Adipose tissue (tissue), 3 donors: ENCODE results near the gene ELMO1. TPM values are rescaled to one million over a fixed set of nuclear protein-coding genes. Genes with fewer than 3 reads are reported as not detected.

Experiments used
- H3K27ac ChIP-seq: one replicate; pipeline ENCODE4 v1.5.1; 2013; ENCODE audit warnings: low read depth, low read length
- WGBS, 3 donors: extraction: QIAGEN DNeasy Blood & Tissue Kit; methylation state at CpG; one replicate each; pipeline ENCODE4 v1.1.7; 2013; 5-methylcytosine and 5-hydroxymethylcytosine counted together
- polyA plus RNA-seq, 3 donors: library from polyadenylated mRNA; stranded (reverse); fragments of 200-250 nt; gene quantifications; one replicate each; pipeline ENCODE4 v1.2.3, GENCODE V29; 2013
- donor health status: healthy with polysubstance abuse.
- donor health status: Bipolar disorder and iron deficiency.
- donor health status: healthy.

ELMO1 gene
- polyA plus RNA-seq, 3 donors, result 3.4 to 22.4 (median 13.9) TPM

DNA sequence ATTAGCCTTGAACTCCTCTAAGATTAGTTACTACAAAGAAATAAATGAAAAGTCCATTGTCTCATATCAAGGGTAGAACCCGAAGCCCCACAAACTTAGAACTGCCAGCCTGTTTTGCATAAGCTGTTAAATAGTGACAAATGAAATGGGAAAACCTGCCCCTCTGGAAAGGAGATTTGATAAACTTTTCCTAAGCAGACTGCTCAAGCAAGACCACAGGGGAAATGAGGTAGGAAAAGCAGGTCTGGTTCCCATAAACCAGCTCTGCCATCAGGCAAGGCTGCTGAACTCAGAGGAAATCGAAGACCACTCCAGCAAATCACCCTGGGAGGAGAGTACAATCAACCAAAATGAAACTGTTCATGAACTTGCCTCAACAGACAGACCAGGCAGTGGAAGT lies 542.8 kb downstream of the ELMO1 start:
- no peak overlapping the region for H3K27ac ChIP-seq
- 62 to 90% (median 85%) methylated on average over 2 of the region's 2 CpGs for WGBS, 3 donors

DNA sequence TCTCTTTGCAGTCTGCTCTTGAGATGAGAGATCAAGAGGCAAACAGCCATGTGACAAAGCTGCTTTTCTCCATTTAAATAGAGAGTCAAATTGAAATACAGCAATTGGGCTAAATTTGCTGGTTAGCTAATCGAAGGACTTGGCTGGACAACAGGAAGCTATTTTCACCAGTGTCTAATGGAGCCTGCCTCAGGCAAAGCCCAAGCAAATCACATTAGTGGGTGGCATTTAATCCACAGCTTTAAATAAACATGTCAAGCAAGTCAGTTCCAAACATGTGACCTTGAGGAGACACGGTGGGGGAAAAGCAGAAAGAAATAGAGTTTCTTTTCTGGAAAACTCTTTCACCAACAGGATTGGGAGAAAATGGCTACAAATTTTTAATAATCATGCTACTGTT lies 543.9 kb downstream of the ELMO1 start:
- WGBS, 3 donors, result 23 to 72% (median 68%) methylated on average over 2 of the region's 2 CpGs
- H3K27ac ChIP-seq, result no peak overlapping the region

DNA sequence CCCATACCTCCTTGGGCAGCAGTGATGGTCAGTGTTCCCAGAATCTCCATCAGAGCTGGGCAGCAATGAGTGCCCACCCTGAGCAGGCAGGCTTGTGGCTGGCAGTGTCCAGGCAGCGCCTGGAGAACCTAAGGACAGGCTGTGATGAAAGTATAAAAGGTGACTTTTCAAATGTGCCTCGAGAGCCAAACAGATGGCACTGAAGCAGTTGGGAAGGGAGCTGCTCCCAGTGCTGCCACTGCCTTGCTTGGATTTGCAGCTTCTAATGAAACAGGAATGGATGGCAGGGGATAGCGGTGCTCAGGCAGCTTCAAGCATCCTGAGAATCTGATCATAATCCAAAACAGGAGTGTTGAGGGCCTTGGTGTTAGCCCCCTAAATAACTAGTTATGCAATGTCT lies 544.6 kb downstream of the ELMO1 start:
- no peak overlapping the region for H3K27ac ChIP-seq
- 83 to 97% (median 95%) methylated on average over 3 of the region's 3 CpGs for WGBS, 3 donors

DNA sequence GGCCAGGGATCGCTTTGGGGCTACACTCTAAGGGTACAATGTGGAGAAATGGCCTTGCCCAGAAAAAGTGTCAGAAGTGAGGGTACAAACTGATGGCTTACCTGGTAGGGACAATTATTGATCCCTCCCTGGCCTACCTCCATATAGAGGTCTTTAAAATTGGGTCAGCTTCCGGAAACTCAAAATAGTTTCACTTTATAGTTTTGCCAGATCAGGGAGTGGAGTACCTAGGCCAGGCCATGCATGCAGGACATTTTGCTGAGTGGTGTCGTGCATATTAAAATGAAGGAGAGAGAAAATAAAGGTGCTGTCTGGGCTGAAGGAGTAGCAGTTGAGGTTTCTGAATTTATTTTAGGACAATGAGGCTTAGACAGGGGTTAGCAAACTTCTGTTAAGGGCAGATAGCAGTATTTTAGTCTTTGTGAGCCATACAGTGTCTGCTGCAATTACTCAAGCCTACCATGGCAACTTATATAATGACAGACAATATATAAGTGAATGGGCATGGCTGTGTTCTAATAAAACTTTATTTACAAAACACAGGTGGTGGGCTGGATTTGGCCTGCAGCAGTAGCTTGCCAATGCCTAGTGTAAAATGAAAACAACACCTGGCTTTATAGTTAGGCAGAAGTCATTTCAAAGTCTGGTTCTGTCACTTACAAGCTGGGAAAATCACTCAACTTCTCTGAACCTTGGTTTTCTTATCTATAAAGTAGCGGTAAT lies 547.5 kb downstream of the ELMO1 start:
- WGBS, 3 donors, result 89 to 98% (median 97%) methylated on average over 4 of the region's 4 CpGs
- no peak overlapping the region for H3K27ac ChIP-seq

- H3K27ac ChIP-seq, result no peak overlapping the region
- 69 to 94% (median 89%) methylated on average over 5 of the region's 5 CpGs for WGBS, 3 donors
These were observed 550.5 kb downstream of the ELMO1 start for GRCh38 chr7:36898186-36898585.

GRCh38 chr7:36896956-36897590 lies 551.6 kb downstream of the ELMO1 start:
- 67 to 81% (median 80%) methylated on average over 4 of the region's 4 CpGs for WGBS, 3 donors
- no peak overlapping the region for H3K27ac ChIP-seq

DNA sequence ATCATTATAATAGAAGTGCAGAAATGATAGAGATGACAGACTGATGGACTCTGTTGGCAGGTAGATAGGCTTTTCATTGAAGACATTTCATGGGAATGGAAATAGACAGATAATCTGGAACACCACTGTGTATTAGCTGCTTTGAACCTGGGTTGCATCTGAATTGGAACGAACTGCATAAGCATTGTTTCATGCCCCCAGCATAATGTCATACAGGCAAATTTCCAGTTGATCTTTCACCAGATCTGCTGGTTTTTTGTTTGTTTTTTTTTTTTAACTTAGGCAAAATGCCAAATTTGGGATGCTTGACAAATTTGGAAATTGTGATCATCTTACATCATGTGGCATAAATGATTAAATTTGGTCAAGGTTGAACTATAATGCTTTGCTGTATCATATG lies 552.2 kb downstream of the ELMO1 start:
- 59 to 65% (median 60%) methylated on average over 1 of the region's 1 CpG for WGBS, 3 donors

DNA sequence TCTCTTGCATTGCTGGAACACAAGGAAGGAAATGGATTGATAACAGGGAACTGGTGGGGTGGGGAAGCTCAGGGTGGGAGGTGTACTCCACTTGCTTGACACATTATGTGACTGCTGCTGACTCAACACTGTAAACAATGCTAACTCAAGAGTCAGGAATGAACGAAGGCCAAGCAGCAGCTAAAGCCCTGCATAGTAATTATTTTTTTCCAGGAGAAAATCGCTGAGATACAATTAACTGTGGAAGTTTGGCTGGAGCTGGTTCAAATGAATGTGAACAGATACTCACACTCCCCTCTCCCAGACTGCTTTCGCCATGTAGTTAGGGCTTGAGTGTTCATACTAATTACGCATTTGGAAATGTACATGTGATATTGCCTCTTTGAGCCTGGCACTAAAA lies 553.5 kb downstream of the ELMO1 start:
- whole genome bisulfite sequencing, 3 donors, result 68 to 83% (median 81%) methylated on average over 4 of the region's 4 CpGs
- H3K27ac ChIP-seq, result no peak overlapping the region

More for the DNA sequence above, 552.2 kb downstream of the ELMO1 start:
- H3K27ac ChIP-seq, result no peak overlapping the region

- WGBS, 3 donors, result 69 to 87% (median 76%) methylated on average over 1 of the region's 1 CpG
- no peak overlapping the region for H3K27ac ChIP-seq
These were observed 554.5 kb downstream of the ELMO1 start for GRCh38 chr7:36894190-36894589.

DNA sequence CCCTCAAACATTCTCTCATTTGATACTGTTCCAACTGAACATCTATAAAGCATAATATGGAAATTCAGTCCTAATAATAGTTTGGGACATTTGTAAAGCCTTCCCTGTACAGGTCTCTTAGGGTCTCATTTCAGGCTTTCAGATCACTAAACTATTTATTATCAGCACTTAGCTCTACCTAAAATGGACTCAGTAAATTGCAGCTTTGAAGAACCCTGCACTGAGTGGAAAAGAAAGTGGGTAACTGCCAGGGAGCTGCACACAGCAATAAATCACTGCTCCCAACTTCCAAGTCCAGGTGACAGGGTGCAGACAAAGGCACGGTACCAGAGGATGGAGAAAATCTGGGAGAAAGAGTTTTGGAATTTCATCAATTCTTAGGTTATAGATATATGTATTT lies 559.5 kb downstream of the ELMO1 start:
- H3K27ac ChIP-seq, result no peak overlapping the region
- 79 to 89% (median 81%) methylated on average over 1 of the region's 1 CpG for WGBS, 3 donors

DNA sequence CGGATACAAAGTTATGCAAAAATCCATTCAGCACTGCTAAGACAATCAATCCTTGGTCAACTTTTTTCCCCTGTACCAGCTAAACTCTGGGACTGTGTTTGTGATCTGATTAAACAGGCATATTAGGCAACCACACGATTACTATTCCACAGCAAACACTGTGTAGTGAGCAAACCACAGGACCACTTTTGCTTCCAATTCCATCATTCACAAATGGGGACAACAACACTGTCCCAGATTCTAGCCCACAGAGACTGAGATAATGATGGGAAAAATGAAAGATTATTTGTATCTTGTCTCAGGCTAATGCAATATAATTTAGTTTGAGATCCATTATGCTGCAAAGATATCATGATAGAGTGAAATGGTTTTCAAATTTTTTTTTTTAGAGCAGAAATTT lies 560.7 kb downstream of the ELMO1 start:
- 43 to 75% (median 70%) methylated on average over 2 of the region's 2 CpGs for WGBS, 3 donors
- no peak overlapping the region for H3K27ac ChIP-seq

- 88 to 91% (median 90%) methylated on average over 9 of the region's 9 CpGs for WGBS, 3 donors
- no peak overlapping the region for H3K27ac ChIP-seq
These were observed 561.4 kb downstream of the ELMO1 start for GRCh38 chr7:36887233-36887632.

- H3K27ac ChIP-seq, result no peak overlapping the region
- 81 to 85% (median 82%) methylated on average over 5 of the region's 5 CpGs for WGBS, 3 donors
These were observed 563.8 kb downstream of the ELMO1 start for GRCh38 chr7:36884910-36885309.

GRCh38 chr7:36884351-36884750 lies 564.3 kb downstream of the ELMO1 start:
- H3K27ac ChIP-seq, result no peak overlapping the region
- WGBS, 3 donors, result 72 to 93% (median 83%) methylated on average over 5 of the region's 5 CpGs

DNA sequence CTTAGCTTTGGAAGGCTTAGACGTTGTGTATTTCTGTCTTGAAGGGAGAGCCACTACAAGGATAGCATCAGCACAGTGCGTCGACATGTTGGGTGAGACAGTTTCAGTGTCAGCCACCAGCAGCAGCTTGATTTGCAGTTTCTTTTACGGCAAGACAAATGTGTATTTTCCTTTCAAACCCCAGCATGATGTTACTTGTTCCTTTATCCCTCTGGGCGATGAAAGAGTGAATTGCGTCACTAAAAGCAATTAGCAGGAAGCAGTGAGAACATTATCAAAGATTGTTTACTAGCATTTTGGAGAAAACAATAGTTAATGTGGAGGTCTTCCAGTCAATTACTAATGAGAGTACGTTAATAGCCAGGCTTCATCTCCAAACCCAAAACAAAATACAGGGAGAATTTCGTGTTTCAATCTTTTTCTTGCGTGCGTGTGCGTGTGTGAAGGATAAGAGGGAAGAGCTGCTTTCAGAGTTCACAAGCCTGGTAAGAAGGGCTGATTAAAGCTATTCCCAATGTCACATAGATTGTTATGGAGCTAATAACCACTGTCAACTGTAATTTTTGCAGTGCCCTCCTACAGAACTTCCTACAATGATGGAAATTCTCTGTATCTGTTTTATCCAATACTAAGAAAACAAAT lies 567.3 kb downstream of the ELMO1 start:
- 76 to 89% (median 82%) methylated on average over 11 of the region's 11 CpGs for WGBS, 3 donors
- H3K27ac ChIP-seq, result no peak overlapping the region

GRCh38 chr7:36880108-36880507 lies 568.6 kb downstream of the ELMO1 start:
- 68 to 95% (median 89%) methylated on average over 3 of the region's 3 CpGs for WGBS, 3 donors
- no peak overlapping the region for H3K27ac ChIP-seq

- WGBS, 3 donors, result 59 to 62% (median 60%) methylated on average over 4 of the region's 4 CpGs
- no peak overlapping the region for H3K27ac ChIP-seq
These were observed 569.6 kb downstream of the ELMO1 start for GRCh38 chr7:36879021-36879420.

DNA sequence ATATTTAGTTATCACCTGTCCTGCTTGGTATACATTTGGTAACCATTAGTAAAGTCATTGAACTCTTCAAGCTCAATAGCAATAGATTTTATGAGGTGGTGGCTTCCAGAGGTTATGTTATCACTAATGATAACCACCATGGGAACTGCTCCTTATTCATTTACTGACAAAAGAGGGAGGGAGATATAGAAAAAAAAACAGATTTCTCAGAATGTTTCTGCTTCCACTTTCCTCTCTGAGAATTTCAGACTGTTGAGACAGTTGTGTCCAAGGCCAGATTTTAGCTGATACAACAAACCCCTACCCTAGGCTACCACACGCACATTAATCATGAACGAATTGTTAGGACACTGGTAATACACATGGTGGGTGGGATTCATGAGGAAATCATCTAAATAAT lies 570.4 kb downstream of the ELMO1 start:
- H3K27ac ChIP-seq, result no peak overlapping the region
- 57 to 96% (median 90%) methylated on average over 2 of the region's 2 CpGs for WGBS, 3 donors

DNA sequence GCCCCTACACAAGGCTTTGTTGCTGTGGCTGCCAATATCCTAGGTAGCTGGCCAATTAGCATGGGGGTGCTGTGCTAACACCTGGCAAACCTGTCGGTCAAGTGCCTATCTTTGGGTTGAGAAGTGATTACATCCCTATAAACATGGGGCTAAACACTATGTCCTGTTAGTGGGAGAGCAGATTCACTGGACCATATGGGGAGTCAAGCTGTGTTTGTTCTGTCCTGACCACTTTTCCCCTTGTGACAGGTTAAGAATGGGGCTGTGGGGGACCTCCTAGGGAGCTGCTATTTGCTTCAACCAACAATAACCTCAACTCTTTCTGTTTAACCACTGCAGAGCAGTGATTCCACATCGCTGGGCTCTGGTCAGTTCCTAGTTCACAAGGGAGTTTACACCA lies 572.9 kb downstream of the ELMO1 start:
- WGBS, 3 donors, result 51 to 89% (median 83%) methylated on average over 2 of the region's 2 CpGs

DNA sequence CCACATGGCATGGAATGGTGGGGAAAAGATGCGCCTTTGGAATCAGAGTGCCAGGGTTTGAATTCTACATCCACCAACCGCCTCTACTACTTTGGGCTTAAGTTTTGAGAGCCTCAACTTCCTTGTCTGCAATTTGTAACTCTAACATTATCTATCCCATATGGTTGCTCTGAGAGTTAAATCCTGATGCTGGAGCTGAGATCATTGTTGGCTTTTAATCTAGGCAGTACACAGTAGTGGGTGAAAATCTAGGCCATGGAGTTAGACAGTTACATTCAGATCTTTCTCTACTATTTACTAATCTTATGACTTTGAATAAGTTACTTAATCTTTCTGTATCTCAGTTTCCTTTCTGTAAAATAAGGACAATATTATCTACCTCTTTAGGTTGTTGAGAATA lies 574.6 kb downstream of the ELMO1 start:
- H3K27ac ChIP-seq, result no peak overlapping the region
- WGBS, 3 donors, result 95 to 98% (median 95%) methylated on average over 2 of the region's 2 CpGs

More for the DNA sequence above, 572.9 kb downstream of the ELMO1 start:
- no peak overlapping the region for H3K27ac ChIP-seq
